Limb (tissue), 2 donors: ENCODE results near the gene ARHGAP5.

Experiments
- DNase-seq, 2 donors: peaks; one replicate each; pipeline ENCODE4 v3.0.0-alpha.2; 2016; ENCODE audit errors: extremely low spot score in 2 of 2

Gene ARHGAP5, protein sequence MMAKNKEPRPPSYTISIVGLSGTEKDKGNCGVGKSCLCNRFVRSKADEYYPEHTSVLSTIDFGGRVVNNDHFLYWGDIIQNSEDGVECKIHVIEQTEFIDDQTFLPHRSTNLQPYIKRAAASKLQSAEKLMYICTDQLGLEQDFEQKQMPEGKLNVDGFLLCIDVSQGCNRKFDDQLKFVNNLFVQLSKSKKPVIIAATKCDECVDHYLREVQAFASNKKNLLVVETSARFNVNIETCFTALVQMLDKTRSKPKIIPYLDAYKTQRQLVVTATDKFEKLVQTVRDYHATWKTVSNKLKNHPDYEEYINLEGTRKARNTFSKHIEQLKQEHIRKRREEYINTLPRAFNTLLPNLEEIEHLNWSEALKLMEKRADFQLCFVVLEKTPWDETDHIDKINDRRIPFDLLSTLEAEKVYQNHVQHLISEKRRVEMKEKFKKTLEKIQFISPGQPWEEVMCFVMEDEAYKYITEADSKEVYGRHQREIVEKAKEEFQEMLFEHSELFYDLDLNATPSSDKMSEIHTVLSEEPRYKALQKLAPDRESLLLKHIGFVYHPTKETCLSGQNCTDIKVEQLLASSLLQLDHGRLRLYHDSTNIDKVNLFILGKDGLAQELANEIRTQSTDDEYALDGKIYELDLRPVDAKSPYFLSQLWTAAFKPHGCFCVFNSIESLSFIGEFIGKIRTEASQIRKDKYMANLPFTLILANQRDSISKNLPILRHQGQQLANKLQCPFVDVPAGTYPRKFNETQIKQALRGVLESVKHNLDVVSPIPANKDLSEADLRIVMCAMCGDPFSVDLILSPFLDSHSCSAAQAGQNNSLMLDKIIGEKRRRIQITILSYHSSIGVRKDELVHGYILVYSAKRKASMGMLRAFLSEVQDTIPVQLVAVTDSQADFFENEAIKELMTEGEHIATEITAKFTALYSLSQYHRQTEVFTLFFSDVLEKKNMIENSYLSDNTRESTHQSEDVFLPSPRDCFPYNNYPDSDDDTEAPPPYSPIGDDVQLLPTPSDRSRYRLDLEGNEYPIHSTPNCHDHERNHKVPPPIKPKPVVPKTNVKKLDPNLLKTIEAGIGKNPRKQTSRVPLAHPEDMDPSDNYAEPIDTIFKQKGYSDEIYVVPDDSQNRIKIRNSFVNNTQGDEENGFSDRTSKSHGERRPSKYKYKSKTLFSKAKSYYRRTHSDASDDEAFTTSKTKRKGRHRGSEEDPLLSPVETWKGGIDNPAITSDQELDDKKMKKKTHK (N-terminal part only)

DNA sequence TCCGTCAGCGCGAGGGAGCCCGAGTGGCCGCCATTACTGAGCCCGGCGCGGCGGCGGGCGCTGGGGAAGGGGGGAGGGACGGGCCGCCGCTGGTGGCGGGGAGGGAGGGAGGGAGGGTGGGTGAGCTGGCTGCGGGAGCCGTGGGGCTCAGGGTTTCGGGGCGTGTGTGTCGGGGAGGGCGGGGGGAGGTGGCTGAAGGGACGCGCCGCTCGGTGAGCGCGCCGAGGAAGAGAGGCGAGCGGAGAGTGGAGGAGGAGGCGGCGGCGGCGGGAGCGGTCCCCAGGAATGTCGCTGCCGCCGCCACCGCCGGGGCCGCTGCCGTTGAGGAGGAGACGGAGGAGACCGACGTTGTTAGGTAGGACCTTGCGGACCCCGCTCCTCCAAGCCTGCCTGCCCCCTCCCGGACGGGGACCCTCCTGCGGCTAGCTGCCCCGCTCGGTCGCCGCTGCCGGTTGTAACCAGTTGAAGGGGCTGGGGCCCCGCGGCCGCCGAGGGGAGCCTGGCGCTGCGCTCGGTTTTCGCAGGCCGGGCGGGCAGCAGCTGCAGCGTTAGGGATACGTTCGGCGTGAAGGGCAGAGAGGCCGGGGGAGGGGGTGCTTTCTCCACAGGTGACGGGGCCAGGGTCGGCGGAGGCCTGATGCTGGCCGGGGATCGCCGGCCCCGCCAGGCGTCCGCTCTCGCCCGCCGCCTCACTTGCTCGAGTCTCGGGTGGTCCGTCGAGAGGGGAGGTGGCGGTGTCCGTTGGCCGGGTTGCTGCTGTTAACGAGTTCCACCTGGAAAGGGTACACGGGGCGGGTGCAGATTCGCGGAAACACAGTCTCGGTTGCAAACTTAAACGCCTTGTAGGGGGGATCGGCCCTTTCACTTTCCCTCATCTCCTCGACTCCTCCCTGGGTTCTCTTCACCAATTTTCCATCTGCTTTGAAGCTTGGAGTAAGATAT lies at the start of gene ARHGAP5:
Gene ARHGAP5, plus strand, starts transcription at position 224 of the 942 bp plus-strand sequence. CDS start 13,366 bp downstream, outside the sequence.
- peak; percentile 43 to 87 for DNase-seq

DNA sequence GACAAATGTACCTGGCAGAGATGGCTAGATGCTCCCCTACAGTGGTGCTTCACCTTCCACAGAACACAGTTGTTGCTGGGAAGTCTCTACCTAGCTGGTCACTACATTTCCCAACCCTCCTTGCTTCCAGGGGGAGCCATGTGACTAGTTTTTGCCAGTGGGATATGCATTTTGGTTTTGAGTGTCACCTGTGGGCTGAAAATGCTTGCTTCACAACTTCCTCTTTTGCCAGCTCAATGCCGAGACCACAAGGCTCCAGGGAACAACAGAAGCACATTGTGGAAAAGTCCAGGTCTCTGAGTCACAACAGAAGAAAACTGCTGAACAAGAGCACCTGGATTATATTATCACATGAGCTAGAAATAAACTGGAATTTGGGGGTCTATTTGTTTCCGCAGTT lies 48.5 kb upstream of the ARHGAP5 start:
- no peak for DNase-seq

DNA sequence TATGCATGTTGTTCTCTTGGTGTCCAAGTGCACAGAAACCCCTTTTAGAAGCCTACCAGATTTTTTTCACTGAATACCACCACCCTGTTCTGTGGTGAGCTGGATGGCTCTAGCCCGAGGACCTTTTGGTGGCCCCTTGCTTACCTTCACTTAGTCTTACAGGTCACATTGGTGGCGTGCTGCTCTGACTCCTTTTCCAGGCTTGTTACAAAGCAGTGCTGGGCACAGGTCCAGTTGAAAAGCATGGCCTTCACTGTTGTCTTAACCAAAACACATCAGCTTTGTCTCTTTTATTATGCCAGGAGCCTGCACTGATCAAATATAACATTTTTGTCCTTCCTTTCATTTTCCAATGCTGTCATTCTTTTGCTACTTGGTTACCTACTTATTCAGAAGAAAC lies 43.6 kb upstream of the ARHGAP5 start:
- DNase-seq = no peak

DNA sequence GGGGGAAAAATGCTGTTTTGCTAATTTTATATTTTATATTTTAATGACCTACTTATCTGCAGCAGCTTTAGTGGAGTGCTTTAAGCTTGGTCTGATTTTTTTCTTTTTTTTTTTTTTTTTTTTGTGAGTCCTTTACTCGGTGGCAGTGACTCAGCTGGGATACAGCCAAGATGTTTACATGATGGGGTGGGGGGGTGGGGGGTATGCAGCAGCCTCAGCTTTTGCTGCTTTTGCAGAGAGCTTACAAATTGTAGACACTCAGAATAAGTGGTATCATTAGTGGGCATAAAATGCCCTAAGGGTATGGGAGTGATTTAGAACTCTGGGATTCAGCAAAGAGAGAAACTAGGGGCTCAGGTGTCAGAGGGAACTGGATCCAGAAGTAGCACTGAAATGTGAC lies 38.2 kb upstream of the ARHGAP5 start:
- no peak for DNase-seq

DNA sequence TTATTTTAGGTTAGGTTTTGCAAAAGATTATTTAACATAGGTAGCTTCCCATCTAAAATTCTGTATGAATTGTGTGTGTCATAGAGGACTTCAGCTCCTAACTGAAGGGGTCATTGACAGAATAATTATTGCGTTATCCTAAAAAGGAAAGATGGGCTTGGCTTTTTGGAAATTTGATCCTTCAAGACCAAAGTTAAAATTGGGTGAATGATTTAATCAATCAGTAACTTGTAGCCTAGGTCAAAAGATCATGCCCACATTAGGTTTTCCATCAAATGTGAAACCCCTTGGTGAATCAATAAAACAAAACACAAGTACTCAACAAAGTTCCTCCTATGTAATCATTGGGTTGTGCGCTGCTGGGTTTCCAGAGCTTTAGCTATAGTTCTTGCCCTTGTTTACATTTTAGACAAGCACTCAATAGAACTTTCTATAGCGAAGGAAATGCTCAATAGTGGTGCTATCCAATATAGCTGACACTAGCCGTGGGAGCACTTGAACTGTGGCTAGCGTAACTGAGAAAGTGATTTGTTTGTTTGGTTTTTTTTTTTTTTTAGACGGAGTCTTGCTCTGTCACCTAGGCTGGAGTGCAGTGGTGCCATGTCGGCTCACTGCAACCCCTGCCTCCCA lies 37.6 kb upstream of the ARHGAP5 start:
- no peak for DNase-seq

DNA sequence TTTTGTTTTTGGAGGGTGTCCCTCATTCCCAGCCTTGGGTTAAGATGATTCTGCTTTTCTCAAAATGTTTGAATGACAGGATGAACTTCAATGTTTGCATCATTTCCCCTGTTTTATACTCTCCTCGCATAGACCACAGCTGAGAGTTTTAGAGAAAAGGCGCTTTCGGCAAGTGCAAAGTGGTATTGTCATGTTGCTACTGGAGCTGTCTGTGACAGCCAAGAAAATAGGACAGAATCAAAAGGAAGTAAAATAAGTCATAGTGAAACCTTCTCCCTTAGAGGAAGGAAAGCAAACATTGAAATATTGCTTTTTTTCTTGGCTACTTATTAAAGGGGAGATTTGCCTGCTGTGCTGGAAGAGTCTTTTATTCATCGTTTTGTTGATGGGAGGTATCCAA lies 33.5 kb upstream of the ARHGAP5 start:
- no peak for DNase-seq

DNA sequence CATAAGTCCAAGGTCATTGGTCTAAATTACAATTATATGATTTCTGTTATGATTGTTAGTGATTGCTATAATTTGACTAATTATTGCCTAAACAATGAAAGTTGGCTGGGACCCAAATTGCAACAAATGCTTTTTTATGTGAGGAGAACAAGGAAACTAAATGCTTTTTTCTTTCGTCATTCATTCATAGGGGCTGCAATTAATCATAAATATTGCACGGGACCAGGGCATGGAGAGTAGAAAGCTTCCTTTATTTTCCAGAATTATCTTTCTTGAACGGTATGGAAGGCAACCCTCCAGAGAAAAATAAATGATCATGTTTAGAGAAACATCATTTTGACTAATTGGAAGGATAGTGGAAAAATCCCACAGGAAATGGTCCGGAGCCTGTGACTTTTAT lies 32.6 kb upstream of the ARHGAP5 start:
- no peak for DNase-seq

DNA sequence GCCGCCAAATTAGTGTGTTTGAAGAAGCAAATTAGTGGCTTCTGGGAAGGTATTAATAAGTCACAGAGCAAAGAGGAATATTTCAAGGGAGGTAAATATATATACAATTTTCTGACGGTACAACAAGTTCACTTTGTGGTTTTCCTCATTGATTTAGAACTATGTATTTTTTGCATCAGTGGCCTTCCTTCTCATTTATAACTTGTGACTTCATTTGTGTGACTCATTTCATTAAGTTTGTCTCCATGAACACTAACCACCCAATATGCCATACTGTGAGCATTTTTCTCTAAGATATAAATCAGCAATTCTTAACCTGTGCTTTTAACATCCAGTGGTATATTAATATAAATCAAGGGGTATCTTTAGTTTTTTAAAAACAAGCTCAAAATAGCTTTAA lies 29.3 kb upstream of the ARHGAP5 start:
- no peak for DNase-seq

DNA sequence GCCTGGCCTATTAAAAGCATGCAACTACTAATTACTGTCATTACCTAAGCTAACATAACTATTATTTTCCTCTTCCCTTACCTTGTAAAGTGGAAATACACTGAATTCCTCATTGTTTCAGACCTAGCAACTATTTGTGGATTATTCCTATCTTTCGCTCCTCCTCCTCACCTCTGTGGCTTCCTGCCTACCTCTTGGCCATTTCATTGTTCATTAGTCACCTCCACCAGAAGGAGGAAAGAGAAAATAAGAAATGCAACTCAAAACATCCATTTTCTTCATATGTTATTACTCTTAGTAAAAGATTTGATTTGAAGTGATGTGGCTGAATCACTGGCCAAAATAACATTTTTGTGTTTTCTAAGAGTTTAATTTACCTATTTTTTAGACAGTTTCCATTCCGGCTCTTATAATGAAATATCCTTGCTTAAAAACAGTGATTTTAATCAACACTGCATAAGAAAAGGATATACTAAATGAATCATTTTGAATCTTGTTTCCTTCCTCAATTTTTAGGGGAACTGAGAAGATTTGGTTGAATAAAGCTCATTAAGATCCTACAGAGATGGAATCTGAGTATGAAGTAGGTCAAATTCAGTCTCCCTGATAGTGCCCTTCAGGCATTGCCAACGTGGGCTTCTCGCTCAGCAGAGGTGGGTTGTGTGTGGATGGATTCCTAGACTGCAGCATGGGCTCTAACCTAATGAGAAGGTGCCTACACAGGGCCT lies 27.6 kb upstream of the ARHGAP5 start:
- no peak for DNase-seq

DNA sequence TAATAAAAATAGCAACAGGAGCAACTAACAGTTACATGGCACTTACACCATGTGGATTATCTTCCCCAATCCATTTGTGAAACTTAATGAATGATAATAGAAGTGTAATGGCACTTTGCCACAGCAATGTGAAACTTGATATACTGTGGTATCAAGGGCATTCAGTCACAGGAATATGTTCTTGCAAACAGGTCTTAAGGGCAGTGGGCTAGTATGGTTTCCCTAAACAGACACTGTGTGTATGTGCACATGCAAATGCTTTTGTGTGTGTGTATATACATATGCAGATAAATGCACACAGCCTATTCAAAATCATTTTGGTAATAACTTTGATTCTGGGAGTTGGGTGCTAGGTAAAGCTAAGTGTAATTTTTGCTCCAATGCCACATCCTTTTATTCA lies 26.2 kb upstream of the ARHGAP5 start:
- DNase-seq = no peak

DNA sequence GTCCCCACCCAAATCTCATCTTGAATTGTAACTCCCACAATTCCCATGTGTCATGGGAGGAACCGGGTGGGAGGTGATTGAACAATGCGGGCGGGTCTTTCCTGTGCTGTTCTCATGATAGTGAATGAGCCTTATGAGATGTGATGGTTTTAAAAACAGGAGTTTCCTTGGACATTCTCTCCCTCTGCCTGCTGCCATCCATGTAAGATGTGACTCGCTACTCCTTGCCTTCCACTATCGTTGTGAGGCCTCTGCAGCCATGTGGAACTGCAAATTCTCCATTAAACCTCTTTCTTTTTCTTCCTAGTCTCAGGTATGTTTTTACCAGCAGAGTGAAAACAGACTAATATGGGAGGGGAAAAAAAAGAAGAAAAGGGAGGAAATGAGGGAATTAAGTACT lies 22.6 kb upstream of the ARHGAP5 start:
- no peak for DNase-seq

DNA sequence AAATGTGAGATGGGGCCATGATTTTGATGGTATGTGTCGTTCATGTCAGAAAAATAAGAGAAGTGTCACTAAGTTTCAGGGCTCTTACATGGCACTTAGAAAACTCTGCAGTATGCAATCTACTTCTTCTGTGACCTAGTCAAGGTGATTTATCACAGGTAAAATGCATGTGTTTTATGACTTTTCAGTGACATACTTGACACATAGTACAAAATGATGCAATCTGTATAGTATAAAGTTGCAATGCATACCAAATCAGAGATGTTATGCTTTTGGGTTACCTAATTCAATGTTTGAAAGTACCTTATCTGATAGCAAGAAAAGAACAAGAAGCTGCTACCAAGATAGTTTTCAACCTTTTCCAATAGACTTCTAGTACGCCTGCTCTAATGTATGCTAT lies 21.9 kb upstream of the ARHGAP5 start:
- no peak for DNase-seq

DNA sequence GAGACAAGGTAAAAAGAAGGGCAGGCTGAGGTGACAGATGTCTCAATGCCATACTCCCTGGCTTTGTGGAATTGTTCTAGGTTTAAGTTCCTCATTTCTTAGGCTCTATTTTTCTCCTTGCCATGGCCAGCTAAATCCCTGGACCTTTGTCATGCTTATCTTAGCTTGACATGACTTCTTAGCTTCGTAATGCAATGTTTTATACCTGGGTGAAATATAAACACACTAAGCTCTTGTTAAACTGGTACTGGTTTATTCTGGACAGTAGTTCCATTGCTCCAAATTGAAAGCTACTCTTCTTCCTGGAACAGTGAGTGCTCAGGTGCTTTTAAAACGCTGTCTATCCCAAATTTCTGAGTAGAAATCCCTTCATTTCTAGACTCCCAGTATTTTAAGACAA lies 17.4 kb upstream of the ARHGAP5 start:
- no peak for DNase-seq

DNA sequence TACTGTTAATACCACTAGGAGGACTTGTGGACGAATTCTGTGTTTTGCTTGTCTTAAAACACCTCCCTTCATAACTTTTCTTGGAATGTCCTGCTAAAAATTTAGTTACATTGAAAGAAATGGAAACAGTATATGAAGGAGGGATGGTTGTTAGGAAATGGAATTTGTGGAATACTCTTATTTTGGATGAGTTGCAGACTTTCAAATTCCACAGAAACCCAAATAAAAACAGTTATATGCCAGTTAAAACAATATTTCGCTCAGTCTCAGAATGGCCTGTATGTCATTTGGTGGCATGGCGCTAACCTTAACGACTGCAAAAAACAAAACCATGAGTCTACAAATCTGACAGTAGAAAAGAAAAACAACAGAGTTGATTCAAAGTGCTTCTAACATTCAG lies 12.2 kb upstream of the ARHGAP5 start:
- DNase-seq = no peak

DNA sequence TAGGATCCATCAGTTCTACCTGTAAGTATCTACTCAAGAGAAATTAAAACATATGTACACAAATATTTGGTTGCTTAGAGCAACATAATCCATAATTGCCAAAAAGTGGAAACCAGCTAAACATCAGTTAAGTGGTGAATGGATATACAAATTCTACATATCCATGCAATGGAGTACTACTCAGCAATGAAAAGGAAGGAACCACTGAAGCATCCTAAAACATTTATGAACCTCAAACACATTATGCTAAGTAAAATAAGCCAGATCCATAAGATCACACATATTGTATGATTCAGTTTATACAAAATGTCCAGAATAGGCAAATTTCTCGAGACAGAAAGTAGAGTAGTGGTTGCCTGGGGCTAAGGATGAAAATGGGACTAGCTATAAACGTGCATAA lies 8.4 kb upstream of the ARHGAP5 start:
- DNase-seq = no peak

DNA sequence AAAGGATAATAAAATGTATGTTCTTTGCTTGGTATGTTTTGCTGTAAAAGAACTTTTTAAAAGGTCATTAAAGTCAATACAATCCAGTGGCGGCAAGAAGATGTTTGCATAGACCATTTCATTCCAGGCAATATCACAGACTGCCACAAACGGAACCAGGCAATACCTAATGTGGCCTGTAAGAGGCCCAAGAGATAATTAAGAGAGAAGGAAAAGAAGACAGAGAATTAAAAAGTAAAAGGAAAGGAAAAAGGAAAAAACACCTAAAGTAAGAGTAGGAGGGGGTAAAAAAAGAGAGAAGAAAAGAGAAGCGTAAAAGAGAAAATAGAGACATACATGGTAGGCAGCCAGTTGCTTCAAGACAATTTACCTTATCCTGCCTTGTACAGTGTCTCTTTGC lies 6.8 kb upstream of the ARHGAP5 start:
- no peak for DNase-seq

DNA sequence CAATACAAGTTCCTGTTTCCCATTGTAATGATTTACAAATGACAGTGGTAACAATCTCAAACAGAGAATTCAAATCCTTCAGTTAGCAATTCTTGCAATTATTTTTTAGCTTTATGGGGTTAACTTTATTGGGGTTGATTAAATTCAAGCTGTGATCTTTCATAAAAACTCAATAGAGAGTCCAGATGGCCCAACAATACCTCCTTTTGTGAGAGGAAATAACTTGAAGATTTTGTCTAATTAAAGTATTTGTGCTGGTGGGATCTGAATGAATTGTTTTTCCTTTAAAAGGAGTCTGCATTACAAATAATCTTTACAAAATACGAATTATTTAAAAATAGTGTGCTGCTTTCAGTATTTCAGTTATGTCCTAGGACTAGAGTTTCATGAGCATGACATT lies 4.4 kb upstream of the ARHGAP5 start:
- no peak for DNase-seq

DNA sequence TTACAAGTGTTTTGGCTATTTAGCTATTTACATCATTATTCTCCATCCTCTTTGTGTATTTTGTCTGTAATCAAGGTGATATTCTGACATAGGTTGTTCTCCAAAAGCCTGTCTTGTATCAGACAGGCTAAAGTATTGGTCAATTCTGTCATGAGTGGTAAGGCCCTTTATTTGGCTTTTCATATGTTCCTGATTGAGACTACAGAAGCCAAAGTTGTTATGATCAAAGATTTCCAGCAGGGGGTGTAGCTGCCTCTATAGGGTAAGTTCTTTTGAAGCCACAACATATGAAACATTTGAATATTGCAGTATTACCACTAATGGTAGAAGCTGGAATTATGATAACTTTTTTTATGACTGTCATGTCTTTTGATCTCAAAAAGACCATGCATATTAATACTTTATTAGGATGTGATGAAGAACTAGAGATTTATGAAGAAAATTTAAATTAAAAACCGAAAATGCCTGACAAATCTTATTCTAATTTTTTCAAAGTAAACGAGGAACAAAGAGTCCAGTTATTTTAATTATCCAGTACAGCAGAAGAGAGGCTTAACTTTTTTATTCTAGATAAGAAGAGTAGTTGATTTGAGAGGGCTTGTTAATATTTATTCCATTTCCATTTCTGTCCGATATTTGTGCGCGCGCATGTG lies 3.4 kb upstream of the ARHGAP5 start:
- DNase-seq = peak; percentile 32 to 77

DNA sequence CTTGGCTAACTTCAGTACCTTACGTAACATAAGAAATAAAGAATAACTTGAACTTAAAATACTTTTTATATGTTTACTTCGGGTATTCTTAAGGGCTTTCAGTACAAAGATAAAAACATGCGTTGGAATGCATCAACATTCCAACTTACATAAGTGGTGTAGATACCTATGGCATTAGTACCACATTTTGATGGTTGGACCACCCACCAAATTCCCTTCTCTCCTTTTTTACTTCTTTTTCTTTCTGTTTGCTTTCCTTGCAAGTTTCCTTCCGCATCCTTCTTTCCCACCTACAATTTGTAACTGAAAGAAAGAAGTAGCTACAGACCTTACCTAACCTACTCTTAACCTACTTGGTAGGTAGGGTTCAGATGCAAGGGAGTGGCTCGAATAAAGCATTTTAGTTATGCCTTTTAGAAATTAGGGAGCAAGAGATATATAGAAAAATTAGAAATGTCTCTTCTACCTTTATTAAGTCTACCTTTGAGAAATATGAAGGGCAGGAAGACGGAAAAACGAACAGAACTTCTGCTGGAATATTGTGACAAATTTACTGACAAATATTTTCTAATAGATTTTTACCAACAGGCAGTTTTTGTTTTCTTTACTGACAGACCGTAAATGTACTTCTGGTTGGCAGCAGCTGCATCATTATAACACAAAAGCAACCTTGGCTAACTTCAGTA lies 2.1 kb upstream of the ARHGAP5 start:
- no peak for DNase-seq
